Measurements from ENCODE around the gene NFIB.

The NFIB gene

DNA sequence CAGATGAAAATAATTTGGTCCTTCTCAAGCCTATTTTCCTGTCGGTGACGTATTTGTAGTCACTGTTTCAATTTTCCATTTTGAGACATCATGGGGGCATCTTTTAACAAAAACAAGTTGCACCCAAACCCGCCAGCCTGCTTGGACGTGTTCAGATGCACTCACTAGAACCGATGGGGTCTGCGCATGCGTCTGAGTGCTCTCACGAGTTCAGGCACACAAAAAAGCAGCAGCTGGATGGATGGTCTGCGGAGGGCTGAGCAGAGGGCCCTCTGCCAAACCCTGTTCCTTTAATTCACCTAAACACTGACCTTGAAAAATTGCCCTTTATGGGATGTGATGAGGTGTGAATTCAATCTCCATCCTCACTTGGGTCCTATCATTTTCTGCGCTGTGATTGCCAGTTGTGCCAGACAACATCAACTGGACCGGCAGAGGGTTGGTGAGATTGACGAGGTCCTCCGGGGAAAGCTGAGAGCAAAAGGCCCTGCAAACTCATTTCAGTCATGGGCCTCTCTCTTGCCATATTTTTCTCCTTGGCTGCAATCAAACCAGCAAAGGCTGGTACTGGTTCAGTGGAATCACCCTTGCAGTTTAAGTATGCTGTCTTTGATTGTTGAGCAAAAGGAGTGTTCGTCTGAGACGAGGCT lies 251.9 kb downstream of the NFIB start:
- no peak for DNase-seq

DNA sequence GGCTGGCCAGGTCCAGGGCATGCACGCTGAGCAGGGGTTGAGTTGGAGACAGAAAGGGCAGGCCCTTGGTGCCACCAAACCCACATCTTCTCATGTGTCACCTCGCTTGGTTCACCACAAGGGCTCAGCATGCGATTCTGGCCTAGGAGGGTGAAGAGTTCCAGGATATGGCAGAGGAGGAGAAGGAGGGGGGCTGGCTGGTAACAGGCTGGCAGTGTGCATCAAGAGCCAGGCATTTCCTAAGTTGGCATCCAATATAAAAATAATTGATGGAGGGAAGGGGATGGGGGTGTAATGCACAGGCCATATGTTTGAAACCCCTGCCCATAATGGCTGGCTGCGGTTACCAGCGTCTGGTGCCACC lies 255.6 kb downstream of the NFIB start:
- DNase-seq: peak; percentile 84

DNA sequence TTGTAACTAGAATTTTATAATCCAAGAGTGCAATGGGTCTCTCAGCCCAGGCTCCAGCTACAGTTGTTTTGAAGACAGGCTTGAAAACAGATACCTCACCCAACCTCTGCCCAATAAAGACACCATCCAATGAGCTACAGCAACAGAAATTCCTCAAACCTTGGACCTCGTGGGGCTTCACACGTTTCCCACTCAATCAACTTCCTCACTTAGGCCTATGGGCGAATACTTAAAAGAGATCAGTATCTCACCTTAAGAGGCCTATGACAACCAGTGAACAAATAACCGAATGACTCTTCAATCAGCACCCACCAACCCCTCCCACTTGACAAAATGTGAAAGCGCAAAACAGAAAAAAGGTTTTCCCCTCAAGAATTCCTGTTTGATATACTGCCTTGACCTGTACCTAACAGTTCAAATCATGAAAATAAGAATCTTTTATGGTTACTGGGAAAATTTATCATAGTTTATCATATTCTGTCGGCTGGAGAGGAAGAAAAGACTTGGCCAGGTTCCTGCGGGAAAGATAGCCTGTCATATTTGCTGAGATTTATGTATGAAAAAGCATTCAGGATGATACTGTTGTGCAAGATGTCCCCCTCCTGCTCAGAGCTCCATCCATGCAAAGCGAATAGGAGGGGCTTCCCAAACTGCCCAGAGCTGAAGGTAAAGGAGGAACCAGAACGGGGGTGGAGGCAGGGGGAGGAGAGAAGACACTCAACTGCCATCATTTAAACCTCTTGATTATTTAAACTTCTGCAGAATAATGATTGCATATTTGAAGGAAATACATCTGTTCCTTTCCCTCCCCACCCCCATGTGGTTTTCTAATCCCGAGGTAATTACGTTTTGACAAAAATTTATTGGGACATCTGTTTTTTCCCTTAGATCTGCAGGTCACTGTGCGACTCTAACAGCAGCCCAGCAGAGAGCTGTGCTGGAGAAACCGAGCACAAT lies 256.3 kb downstream of the NFIB start:
- peak; percentile 86 for DNase-seq

DNA sequence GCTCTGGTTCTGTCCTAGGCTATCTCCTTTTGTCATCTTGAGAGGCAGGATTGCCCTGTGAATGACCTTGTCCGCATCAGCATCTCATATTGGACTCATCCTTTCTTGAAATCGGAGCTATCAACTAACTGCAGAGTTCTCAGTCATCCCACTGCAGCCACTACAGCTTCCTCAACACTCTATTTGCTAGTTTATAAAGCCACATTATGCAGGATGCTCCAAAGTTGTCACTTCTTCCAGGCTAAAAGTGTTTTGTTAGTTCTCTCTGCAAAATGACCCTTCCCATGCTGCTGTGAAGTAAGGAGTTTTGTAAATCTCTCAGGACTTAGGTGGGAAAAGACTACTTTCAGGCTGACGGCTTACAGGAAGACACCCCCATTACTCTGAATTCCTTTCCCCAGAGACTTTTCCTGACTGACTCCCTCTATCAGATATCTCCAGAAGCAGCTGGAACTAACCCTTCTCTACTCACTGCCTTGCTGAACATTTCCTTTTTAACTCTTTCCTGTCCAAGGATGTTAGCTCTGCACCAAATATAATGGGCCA lies 257.6 kb downstream of the NFIB start:
- no peak for DNase-seq

DNA sequence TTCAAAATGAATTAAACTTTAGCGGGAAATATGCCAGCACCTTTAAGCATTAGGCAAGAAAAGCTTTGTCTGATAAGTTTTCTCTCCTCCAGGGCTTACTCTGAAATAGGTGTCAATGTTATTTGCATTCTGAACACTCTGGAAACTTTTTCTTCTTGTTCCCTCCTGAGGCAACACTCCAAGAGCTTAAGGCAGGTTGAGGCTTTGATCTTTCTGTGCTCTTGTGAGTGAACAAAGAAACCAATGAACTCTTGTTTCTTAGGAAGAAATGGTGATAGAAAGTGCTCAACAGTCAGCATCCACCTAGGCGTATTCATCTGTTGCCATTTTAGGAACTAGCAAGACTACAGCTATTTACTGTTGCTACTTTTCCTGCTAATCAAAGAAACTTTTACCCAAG lies 259.8 kb downstream of the NFIB start:
- DNase-seq: no peak

DNA sequence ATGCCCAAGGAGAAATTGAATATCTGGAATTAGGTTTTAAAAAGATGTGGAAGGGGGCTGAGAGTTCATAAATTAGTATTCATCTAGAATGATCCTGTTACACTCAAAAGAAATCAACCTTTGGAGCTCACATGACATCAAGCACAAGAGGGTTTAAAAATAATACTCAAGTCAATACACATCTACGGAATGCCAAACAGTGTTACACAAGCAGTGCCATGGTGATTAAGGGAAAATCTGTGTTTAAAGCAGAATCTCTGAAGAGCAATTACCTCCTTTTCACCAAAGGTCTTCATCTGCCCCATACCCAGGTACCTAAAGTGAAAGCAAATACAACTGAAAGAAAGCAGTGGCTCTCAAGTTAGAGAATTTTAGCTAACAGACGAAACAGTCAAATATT lies 261.6 kb downstream of the NFIB start:
- DNase-seq: no peak

DNA sequence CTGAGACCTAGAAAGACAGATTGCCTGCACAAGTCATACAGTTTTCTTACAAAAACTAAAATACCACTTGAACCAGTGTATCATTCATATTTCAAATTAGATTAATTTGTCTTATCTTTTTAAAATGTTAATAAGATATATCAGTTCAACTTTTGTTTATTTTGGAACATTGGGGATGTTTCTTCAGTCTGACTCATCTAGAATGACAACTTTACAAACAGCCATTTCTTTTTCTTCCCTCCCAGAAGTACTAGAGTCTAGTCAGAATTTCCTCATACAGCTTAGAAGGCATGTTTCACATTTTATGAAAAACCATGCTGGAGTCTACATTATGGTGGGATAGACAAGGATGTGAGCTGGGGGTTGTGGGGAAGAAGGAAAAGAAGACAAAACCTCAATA lies 262.5 kb downstream of the NFIB start:
- DNase-seq: no peak

DNA sequence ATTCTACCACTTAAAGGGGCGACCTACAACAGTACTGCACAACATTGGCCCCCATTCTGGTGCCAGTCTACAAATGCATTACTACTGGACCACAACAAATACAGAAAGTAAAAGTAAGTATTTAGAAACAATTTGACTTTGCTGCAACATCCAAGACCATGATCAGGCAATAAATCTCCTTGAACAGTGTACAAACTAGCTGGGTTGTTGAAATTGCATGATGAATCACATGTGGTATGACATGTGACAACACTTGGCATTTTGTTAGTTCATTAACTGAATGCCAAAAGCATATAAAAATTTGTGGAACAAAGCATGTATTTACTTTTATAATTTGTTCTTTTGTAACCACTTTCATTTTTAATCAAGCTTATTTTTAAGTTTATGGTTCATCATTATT lies 270.5 kb downstream of the NFIB start:
- peak; percentile 71 for DNase-seq

DNA sequence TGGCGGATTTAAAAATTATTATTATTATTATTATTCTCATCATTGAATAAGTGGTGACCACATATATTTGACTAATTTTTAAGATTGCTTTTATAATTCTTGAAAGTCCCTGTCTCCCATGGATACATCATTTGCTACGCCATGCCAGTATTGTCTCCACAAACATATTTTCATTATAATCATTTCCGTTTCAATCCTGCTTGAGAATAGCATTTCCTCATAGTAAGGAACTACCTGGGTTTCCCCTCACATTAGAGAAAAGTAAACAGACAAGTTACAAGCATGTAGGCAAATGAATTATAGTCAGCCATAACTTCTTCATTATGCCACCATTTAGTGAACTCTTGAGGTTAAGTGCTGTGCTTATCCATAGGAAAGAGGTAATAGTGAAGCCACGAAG lies 276.6 kb downstream of the NFIB start:
- no peak for DNase-seq

DNA sequence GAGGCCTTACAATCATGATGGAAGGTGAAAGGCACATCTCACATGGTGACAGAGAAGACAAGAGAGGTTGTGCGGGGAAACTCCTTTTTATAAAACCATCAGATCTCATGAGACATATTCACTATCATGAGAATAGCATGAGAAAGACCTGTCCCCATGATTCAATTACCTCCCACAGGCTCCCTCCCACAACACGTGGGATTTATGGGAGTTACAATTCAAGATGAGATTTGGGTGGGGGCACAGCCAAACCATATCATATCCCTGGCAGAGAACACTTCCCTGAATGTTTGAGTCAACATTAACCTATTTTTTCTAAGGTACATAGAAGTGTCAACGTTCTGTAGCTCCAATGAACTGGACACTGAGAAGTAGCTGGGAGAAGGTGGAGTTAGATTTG lies 280.9 kb downstream of the NFIB start:
- DNase-seq: no peak

Measured in NCI-H446 treated with DMSO at 0.1 percent for 48 hours (cell line).